ENCODE data around the gene FGF6.

FGF6 gene

DNA sequence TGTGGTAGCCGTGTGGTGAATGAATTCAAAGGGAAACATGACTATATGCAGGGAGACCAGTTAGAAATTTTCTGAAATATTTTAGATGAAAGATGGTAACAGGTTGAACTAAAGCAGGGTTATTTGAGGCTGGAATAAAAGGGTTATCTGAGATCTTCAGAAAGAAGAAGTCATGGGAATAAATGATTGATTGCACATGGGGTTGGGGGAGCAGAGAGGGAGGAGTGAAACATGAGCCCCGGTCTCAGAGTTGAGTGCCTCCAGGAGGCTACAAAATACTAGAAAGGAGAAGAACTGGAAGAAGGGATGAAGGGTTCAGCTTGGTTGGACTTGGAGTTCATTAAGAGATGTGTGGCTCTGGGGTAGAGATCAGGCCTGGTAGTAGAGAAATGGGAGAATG is 49.8 kb downstream of the FGF6 start:
- Histone ChIP-seq H3K4me1 (ENCODE audit: low read length) (no peaks in the 10 kb centered on the region), H3K36me3 (replicated peaks; ENCODE audit: insufficient read depth, low read length) (no peaks in the 10 kb centered on the region), H4K20me1 (ENCODE audit: insufficient read depth, low read length) (no peaks in the 10 kb centered on the region), H3K9me2 (replicated peaks; ENCODE audit: insufficient read depth, low read length) (no peaks in the 10 kb centered on the region), H2AFZ (ENCODE audit: low read length) (no peak overlapping the region), H3K79me2 (ENCODE audit: low read length) (no peaks in the 10 kb centered on the region), H3K9me3 (replicated peaks; ENCODE audit: insufficient read depth, low read length) (no peaks in the 10 kb centered on the region), H3F3A (ENCODE audit: insufficient read depth, low read length) (no peaks in the 10 kb centered on the region), H3K27me3 (replicated peaks; ENCODE audit: insufficient read depth, low read length) (no peaks in the 10 kb centered on the region), H3K4me2 (ENCODE audit: low read depth, low read length) (no peak overlapping the region), H3K4me3 (ENCODE audit: low read length) (no peak overlapping the region), H3K9ac (ENCODE audit: low read length) (no peak overlapping the region), H3K27ac (ENCODE audit: low read length) (no peak overlapping the region)
- DNase-seq: no peak
- TF ChIP-seq EZH2phosphoT487 (IDR thresholded peaks at IDR 0.05; ENCODE audit: low read length): no peak
- no peak for TF ChIP-seq EZH2 (optimal IDR thresholded peaks at IDR 0.05; ENCODE audit: low read depth, low read length)
- TF ChIP-seq CTCF (IDR thresholded peaks at IDR 0.05; ENCODE audit: low read length): no peak

GRCh38 chr12:4393211-4393610 is 52.4 kb downstream of the FGF6 start:
- no peak for DNase-seq
- no peaks in the 10 kb centered on the region for H3K27me3 ChIP-seq (replicated peaks; ENCODE audit: insufficient read depth, low read length)
- no peak for TF ChIP-seq EZH2phosphoT487 (IDR thresholded peaks at IDR 0.05; ENCODE audit: low read length)
- no peak for TF ChIP-seq EZH2 (optimal IDR thresholded peaks at IDR 0.05; ENCODE audit: low read depth, low read length)
- no peak for TF ChIP-seq CTCF (IDR thresholded peaks at IDR 0.05; ENCODE audit: low read length)
- no peaks in the 10 kb centered on the region for H4K20me1 ChIP-seq (ENCODE audit: insufficient read depth, low read length)
- no peaks in the 10 kb centered on the region for H3K4me1 ChIP-seq (ENCODE audit: low read length)
- H3F3A ChIP-seq (ENCODE audit: insufficient read depth, low read length): no peaks in the 10 kb centered on the region
- H2AFZ ChIP-seq (ENCODE audit: low read length): no peak overlapping the region
- H3K9ac ChIP-seq (ENCODE audit: low read length): no peak overlapping the region
- H3K36me3 ChIP-seq (replicated peaks; ENCODE audit: insufficient read depth, low read length): no peaks in the 10 kb centered on the region
- H3K27ac ChIP-seq (ENCODE audit: low read length): no peak overlapping the region
- H3K79me2 ChIP-seq (ENCODE audit: low read length): no peaks in the 10 kb centered on the region
- H3K4me2 ChIP-seq (ENCODE audit: low read depth, low read length): no peak overlapping the region
- H3K9me3 ChIP-seq (replicated peaks; ENCODE audit: insufficient read depth, low read length): no peaks in the 10 kb centered on the region
- H3K4me3 ChIP-seq (ENCODE audit: low read length): no peak overlapping the region
- no peaks in the 10 kb centered on the region for H3K9me2 ChIP-seq (replicated peaks; ENCODE audit: insufficient read depth, low read length)

DNA sequence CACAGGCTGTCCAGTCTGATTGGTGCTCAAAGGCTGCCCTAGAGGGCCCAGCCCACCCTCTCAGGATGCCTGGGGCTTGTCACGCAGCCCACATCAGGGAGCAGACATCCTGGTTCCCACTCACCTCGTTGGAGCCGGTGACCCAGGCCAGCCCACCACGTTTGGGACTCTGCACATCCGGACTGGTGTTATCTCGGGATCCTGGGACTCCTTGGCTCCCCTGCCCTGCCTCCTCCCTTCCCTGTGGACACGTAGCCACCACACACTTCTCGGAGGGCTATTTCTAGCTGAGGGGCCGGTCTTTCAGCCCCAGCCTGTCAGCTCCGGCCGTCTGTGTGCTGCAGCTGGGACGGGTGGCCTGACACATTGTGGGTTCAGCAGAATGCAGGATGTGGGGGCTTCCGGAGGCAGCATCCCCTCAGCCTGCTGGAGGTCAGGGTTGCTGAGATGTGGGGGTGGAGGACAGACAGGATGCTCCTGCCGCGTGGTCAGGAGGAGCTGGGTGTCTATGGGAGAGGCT is 53.3 kb downstream of the FGF6 start:
- H3K27ac ChIP-seq (ENCODE audit: low read length): no peak overlapping the region
- H3K9me3 ChIP-seq (replicated peaks; ENCODE audit: insufficient read depth, low read length): no peaks in the 10 kb centered on the region
- no peak overlapping the region for H3K4me3 ChIP-seq (ENCODE audit: low read length)
- no peaks in the 10 kb centered on the region for H3K27me3 ChIP-seq (replicated peaks; ENCODE audit: insufficient read depth, low read length)
- H4K20me1 ChIP-seq (ENCODE audit: insufficient read depth, low read length): no peaks in the 10 kb centered on the region
- H3K9me2 ChIP-seq (replicated peaks; ENCODE audit: insufficient read depth, low read length): no peaks in the 10 kb centered on the region
- no peaks in the 10 kb centered on the region for H3F3A ChIP-seq (ENCODE audit: insufficient read depth, low read length)
- no peak overlapping the region for H3K9ac ChIP-seq (ENCODE audit: low read length)
- H3K4me1 ChIP-seq (ENCODE audit: low read length): no peaks in the 10 kb centered on the region
- no peak for DNase-seq
- no peak overlapping the region for H2AFZ ChIP-seq (ENCODE audit: low read length)
- H3K4me2 ChIP-seq (ENCODE audit: low read depth, low read length): no peak overlapping the region
- TF ChIP-seq EZH2phosphoT487 (IDR thresholded peaks at IDR 0.05; ENCODE audit: low read length) (no peak), CTCF (IDR thresholded peaks at IDR 0.05; ENCODE audit: low read length) (no peak), EZH2 (optimal IDR thresholded peaks at IDR 0.05; ENCODE audit: low read depth, low read length) (no peak)
- no peaks in the 10 kb centered on the region for H3K79me2 ChIP-seq (ENCODE audit: low read length)
- H3K36me3 ChIP-seq (replicated peaks; ENCODE audit: insufficient read depth, low read length): no peaks in the 10 kb centered on the region

All from MM.1S (cell line).